Measurements from ENCODE around the gene HTRA3.

The HTRA3 gene

GRCh38 chr4:8316251-8316771 is 46.8 kb downstream of the HTRA3 start:
- no peak for DNase-seq

GRCh38 chr4:8316911-8317351 is 47.4 kb downstream of the HTRA3 start:
- DNase-seq = no peak

GRCh38 chr4:8317474-8317873 is 47.9 kb downstream of the HTRA3 start:
- DNase-seq = no peak

GRCh38 chr4:8318509-8318908 is 49.0 kb downstream of the HTRA3 start:
- DNase-seq = no peak

- DNase-seq = no peak
Observed at GRCh38 chr4:8319061-8319460, 49.5 kb downstream of the HTRA3 start.

- no peak for DNase-seq
Observed at GRCh38 chr4:8319731-8320385, 50.3 kb downstream of the HTRA3 start.

GRCh38 chr4:8320386-8320750 is 50.8 kb downstream of the HTRA3 start:
- DNase-seq = no peak

- DNase-seq = no peak
Observed at GRCh38 chr4:8321220-8321619, 51.7 kb downstream of the HTRA3 start.

- DNase-seq = no peak
Observed at GRCh38 chr4:8321771-8322170, 52.2 kb downstream of the HTRA3 start.

GRCh38 chr4:8322794-8323704 is 53.5 kb downstream of the HTRA3 start:
- DNase-seq = no peak

- no peak for DNase-seq
Observed at GRCh38 chr4:8323947-8324555, 54.5 kb downstream of the HTRA3 start.

- no peak for DNase-seq
Observed at GRCh38 chr4:8324640-8325239, 55.2 kb downstream of the HTRA3 start.

GRCh38 chr4:8325291-8325973 is 55.9 kb downstream of the HTRA3 start:
- DNase-seq = no peak

- no peak for DNase-seq
Observed at GRCh38 chr4:8326206-8326605, 56.7 kb downstream of the HTRA3 start.

GRCh38 chr4:8328456-8328855 is 58.9 kb downstream of the HTRA3 start:
- DNase-seq = no peak

- DNase-seq = no peak
Observed at GRCh38 chr4:8328866-8329559, 59.5 kb downstream of the HTRA3 start.

GRCh38 chr4:8329560-8329858 is 60.0 kb downstream of the HTRA3 start:
- DNase-seq = no peak

GRCh38 chr4:8329859-8330761 is 60.6 kb downstream of the HTRA3 start:
- DNase-seq = no peak

GRCh38 chr4:8330821-8331574 is 61.4 kb downstream of the HTRA3 start:
- no peak for DNase-seq

- no peak for DNase-seq
Observed at GRCh38 chr4:8331575-8331955, 62.0 kb downstream of the HTRA3 start.

Measured in SW 1271 (cell line).